Panc1 (cell line): ENCODE results near the gene RASGRF2. TPM values are rescaled to one million over a fixed set of nuclear protein-coding genes. Genes with fewer than 3 reads are reported as not detected.

ENCODE experiments used
- ATAC-seq: fragments of 200-7000 bp; cut with Tn5 transposase; 2 replicates; pipeline ENCODE4 v1.9.1; 2020; ENCODE audit warnings: mild to moderate bottlenecking, moderate library complexity
- BruUV-seq: library from RNA; stranded (reverse); fragments of 400-500 nt; replicated peaks from 2 replicates; lab custom pipeline; 2021; lab: Mats Ljungman, UMichigan
- CTCF ChIA-PET: fragments of 300-600 bp; sonication (Branson Sonifier 250); formaldehyde crosslinking; loops from one replicate; lab custom pipeline; 2022; ENCODE audit warnings: antibody characterized with exemption; lab: Charles Lee
- POLR2A ChIA-PET: fragments of 300-600 bp; sonication (Branson Sonifier 250); formaldehyde crosslinking; loops from one replicate; lab custom pipeline; 2022; ENCODE audit warnings: antibody characterized with exemption; lab: Charles Lee
- DNase-seq: peaks from one replicate; pipeline ENCODE4 v3.0.0-alpha.2; 2010; ENCODE audit warnings: low read depth, low spot score
- H3K27ac ChIP-seq: 2 replicates; pipeline ENCODE4 v1.5.1; 2011; ENCODE audit warnings: mild to moderate bottlenecking, low read length, inconsistent platforms
- H3K27me3 ChIP-seq: fragments of 200-500 bp; sonication (Bioruptor generic); 2 replicates; pipeline ENCODE4 v1.6.0; 2014; ENCODE audit warnings: low read length, inconsistent platforms; ENCODE audit not compliant: control insufficient read depth, insufficient read depth
- H3K36me3 ChIP-seq: fragments of 200-500 bp; sonication (Bioruptor generic); 2 replicates; pipeline ENCODE4 v1.5.1; 2014; ENCODE audit warnings: inconsistent platforms, mild to moderate bottlenecking, low read length, moderate library complexity; ENCODE audit not compliant: control insufficient read depth, insufficient read depth
- H3K4me1 ChIP-seq: 2 replicates; pipeline ENCODE4 v1.5.1; 2011; ENCODE audit warnings: inconsistent platforms, mild to moderate bottlenecking, low read length, moderate library complexity; ENCODE audit not compliant: control insufficient read depth, insufficient read depth
- H3K4me3 ChIP-seq, 2 experiments: 2 replicates each; pipeline ENCODE4 v1.5.1; 2011 to 2012; ENCODE audit warnings: low read depth in 2 of 2, low read length in 2 of 2, mild to moderate bottlenecking in 2 of 2, inconsistent platforms in 1 of 2, moderate library complexity in 1 of 2
- H3K9me3 ChIP-seq: fragments of 200-500 bp; sonication (Bioruptor generic); 2 replicates; pipeline ENCODE4 v1.5.1; 2014; ENCODE audit warnings: low read depth, mild to moderate bottlenecking, inconsistent platforms, low read length, moderate library complexity; ENCODE audit not compliant: control insufficient read depth, insufficient read depth
- CTCF ChIP-seq: fragments of 450-650 bp; IDR thresholded peaks from 2 replicates; pipeline ENCODE4 v1.5.1; 2017; ENCODE audit warnings: mild to moderate bottlenecking
- POLR2AphosphoS5 ChIP-seq: IDR thresholded peaks from 2 replicates; pipeline ENCODE4 v1.6.1; 2012; ENCODE audit warnings: mild to moderate bottlenecking, low read depth, low read length, moderate library complexity
- REST ChIP-seq, 2 experiments: IDR thresholded peaks; 2 replicates each; pipeline ENCODE4 v1.6.1; 2011 to 2012; ENCODE audit warnings: low read depth in 2 of 2, control low read depth in 1 of 2, low read length in 1 of 2, mild to moderate bottlenecking in 1 of 2, moderate library complexity in 1 of 2; ENCODE audit not compliant: insufficient read depth in 1 of 2
- SIN3A ChIP-seq: IDR thresholded peaks from 2 replicates; pipeline ENCODE4 v1.6.1; 2012; ENCODE audit warnings: low read depth, mild to moderate bottlenecking, low read length, moderate library complexity, borderline replicate concordance; ENCODE audit not compliant: insufficient read depth
- TCF7L2 ChIP-seq: IDR thresholded peaks from 2 replicates; pipeline ENCODE4 v1.6.1; 2011; ENCODE audit warnings: mild to moderate bottlenecking, low read depth, low read length, inconsistent platforms
- in situ Hi-C: cut with HindIII; loops from 2 replicates; pipeline ENCODE4 v1.10.0; 2016; ENCODE audit warnings: low sequenced_read_pairs, low pct_unique_long_range_greater_than_20kb
- intact Hi-C: fragments of 100-400 bp; cut with micrococcal nuclease; formaldehyde crosslinking; loops from one replicate; pipeline ENCODE4 v1.10.0; 2022; ENCODE audit not compliant: unreplicated experiment
- total RNA-seq: library from RNA; stranded (reverse); gene quantifications from one replicate; pipeline ENCODE4 v1.2.1, GENCODE V29; 2021; ENCODE audit not compliant: unreplicated experiment

The RASGRF2 gene
- total RNA-seq, 1 experiment from 2014 or later, result 4.7 TPM

- ChIA-PET CTCF (no interaction called here), POLR2A (no interaction called here)
- intact Hi-C loops (no loop called here), in situ Hi-C loops (no loop called here)
- DNase-seq, result no peak
- no peaks in the 10 kb centered on the region for H3K27me3 ChIP-seq
- no peaks in the 10 kb centered on the region for H3K36me3 ChIP-seq
- no peak for ATAC-seq
- TF ChIP-seq CTCF (no peak), SIN3A (no peak), REST (IDR thresholded peaks at IDR 0.05; ENCODE audit: insufficient read depth in 1 of 2, low read depth in 2 of 2, low read length in 1 of 2) (no peak), POLR2AphosphoS5 (no peak), TCF7L2 (no peak)
- no TSS peak for BruUV-seq
- no peak overlapping the region for H3K4me3 ChIP-seq
- no peaks in the 10 kb centered on the region for H3K9me3 ChIP-seq
- H3K27ac ChIP-seq, result no peak overlapping the region
- no peaks in the 10 kb centered on the region for H3K4me1 ChIP-seq
These were observed 27.1 kb upstream of the RASGRF2 start for GRCh38 chr5:80933036-80933435.

GRCh38 chr5:80934751-80935150 lies 25.4 kb upstream of the RASGRF2 start:
- Histone ChIP-seq H3K27ac (no peak overlapping the region), H3K4me3 (no peak overlapping the region), H3K9me3 (no peaks in the 10 kb centered on the region), H3K27me3 (no peaks in the 10 kb centered on the region), H3K4me1 (no peaks in the 10 kb centered on the region), H3K36me3 (no peaks in the 10 kb centered on the region)
- intact Hi-C loops, result no loop called here
- ChIA-PET POLR2A (no interaction called here), CTCF (no interaction called here)
- DNase-seq, result no peak
- no TSS peak for BruUV-seq
- no peak for TF ChIP-seq TCF7L2
- TF ChIP-seq POLR2AphosphoS5, result no peak
- TF ChIP-seq CTCF, result peak; percentile 28; the same call in 1 of the 2 replicates
- TF ChIP-seq SIN3A, result no peak
- no peak for TF ChIP-seq REST (IDR thresholded peaks at IDR 0.05; ENCODE audit: insufficient read depth in 1 of 2, low read depth in 2 of 2, low read length in 1 of 2)
- in situ Hi-C loops, result no loop called here
- ATAC-seq, result no peak
